Prostate gland (tissue), 2 donors: ENCODE data around the gene GATB.

Experiments
- CTCF ChIP-seq, 4 experiments: fragments of 200-600 bp in 2 of 4; fragments of 450-650 bp in 2 of 4; sonication (generic) in 2 of 4; IDR thresholded peaks; 1 replicate in 3 of 4; 2 replicates in 1 of 4; pipeline ENCODE4 v1.5.1; 2016 to 2019; ENCODE audit warnings: antibody characterized with exemption in 4 of 4, mild to moderate bottlenecking in 2 of 4, moderate library complexity in 2 of 4
- POLR2A ChIP-seq: fragments of 450-650 bp; IDR thresholded peaks from one replicate; pipeline ENCODE4 v1.6.1; 2016; ENCODE audit warnings: antibody characterized with exemption, mild to moderate bottlenecking
- POLR2AphosphoS5 ChIP-seq: sonication (generic); formaldehyde crosslinking; IDR thresholded peaks from one replicate; pipeline ENCODE4 v1.6.1; 2017; ENCODE audit warnings: antibody characterized with exemption

- TF ChIP-seq CTCF (IDR thresholded peaks at IDR 0.05) (no peak), POLR2AphosphoS5 (no peak), POLR2A (no peak)
Measured at GRCh38 chr4:151709071-151709470, 51.7 kb downstream of the GATB start.
